Testis (tissue), 3 donors: ENCODE data around the gene GLOD4. TPM values are rescaled to one million over a fixed set of nuclear protein-coding genes. Genes with fewer than 3 reads are reported as not detected.

Experiments used
- DNase-seq: peaks from one replicate; pipeline ENCODE4 v3.0.0-alpha.2; 2019
- H3K27ac ChIP-seq, 2 donors: fragments of 200-600 bp; sonication (generic); one replicate each; pipeline ENCODE4 v1.5.1; 2019
- H3K27me3 ChIP-seq: fragments of 200-600 bp; sonication (generic); one replicate; pipeline ENCODE4 v1.5.1; 2019
- H3K36me3 ChIP-seq: fragments of 200-600 bp; sonication (generic); one replicate; pipeline ENCODE4 v1.5.1; 2017; ENCODE audit warnings: low read depth; ENCODE audit errors: missing control alignments
- H3K4me1 ChIP-seq: fragments of 200-600 bp; sonication (generic); one replicate; pipeline ENCODE4 v1.5.1; 2019
- H3K4me3 ChIP-seq, 2 donors: fragments of 200-600 bp; sonication (generic); one replicate each; pipeline ENCODE4 v1.5.1; 2017 to 2019
- H3K9me3 ChIP-seq: fragments of 200-600 bp; sonication (generic); one replicate; pipeline ENCODE4 v1.5.1; 2017
- CTCF ChIP-seq, 3 experiments: fragments of 450-650 bp in 2 of 3; fragments of 200-600 bp in 1 of 3; sonication (generic) in 1 of 3; IDR thresholded peaks; one replicate each; pipeline ENCODE4 v1.5.1; 2016 to 2019; ENCODE audit warnings: antibody characterized with exemption in 3 of 3, mild to moderate bottlenecking in 2 of 3, moderate library complexity in 1 of 3
- POLR2A ChIP-seq: fragments of 450-650 bp; IDR thresholded peaks from one replicate; pipeline ENCODE4 v1.6.1; 2017; ENCODE audit warnings: antibody characterized with exemption, mild to moderate bottlenecking, moderate library complexity
- WGBS, 2 donors: methylation state at CpG; one replicate each; pipeline ENCODE4 v1.1.5; 2018; 5-methylcytosine and 5-hydroxymethylcytosine counted together
- intact Hi-C: fragments of 100-400 bp; cut with DNase I; formaldehyde crosslinking; loops from one replicate; pipeline ENCODE4 v1.15.1; 2023; ENCODE audit warnings: low total_unique reads
- polyA plus RNA-seq: library from polyadenylated mRNA; stranded (reverse); fragments of 350-450 nt; fragmentation: Illumina TruSeq; extraction: RNeasy Lipid Tissue Mini Kit (QIAGEN cat#74804); gene quantifications from one replicate; pipeline ENCODE4 v1.2.3, GENCODE V29; 2014; ENCODE audit warnings: low read depth, low replicate concordance; ENCODE audit not compliant: insufficient read depth
- total RNA-seq, 2 donors: library from RNA; depleted of rRNA; stranded (reverse); fragments of >200 nt; gene quantifications; one replicate each; pipeline ENCODE4 v1.2.3, GENCODE V29; 2016

GLOD4 gene
- total and polyA plus RNA-seq, 3 donors from 2014 or later, result 45.0 to 82.8 (median 55.9) TPM

DNA sequence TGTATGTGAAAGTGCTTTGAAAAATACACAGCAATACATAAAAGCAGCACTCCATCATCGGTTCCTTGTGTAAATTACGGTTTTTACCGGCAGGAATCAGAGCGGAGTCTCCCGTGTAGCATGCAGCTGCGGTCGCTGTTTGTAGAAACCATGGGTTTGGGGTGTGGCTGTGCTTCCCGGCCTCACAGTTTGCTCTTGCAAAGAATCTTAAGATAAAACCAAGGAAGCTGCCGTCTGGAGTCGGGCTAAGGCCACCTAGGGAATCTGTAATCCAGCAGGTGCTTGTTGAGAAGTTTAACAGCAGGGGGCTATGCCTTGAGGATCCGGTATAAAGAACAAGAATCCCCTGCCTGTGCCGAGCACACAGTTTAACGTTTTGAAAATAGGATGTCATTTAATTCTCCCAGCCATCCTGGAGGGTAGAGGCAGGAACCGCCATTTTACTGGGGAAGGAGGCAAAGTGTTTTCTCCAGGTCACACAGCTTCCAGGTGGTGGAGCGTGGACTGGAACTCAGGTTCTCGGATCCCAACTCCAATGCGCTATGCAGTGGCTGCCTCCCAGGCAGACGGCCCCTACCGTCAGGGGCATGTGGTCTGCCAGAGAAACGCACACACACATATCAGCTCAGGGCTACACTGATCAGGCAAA, 55.7 kb downstream of the GLOD4 start:
- no peak overlapping the region for H3K4me3 ChIP-seq
- no peaks in the 10 kb centered on the region for H3K4me1 ChIP-seq
- no peak for TF ChIP-seq CTCF (IDR thresholded peaks at IDR 0.05)
- TF ChIP-seq POLR2A, result no peak
- H3K27me3 ChIP-seq, result no peaks in the 10 kb centered on the region
- 78 to 79% methylated on average over 19 to 20 of the region's 20 CpGs for WGBS, 2 donors
- no peak for DNase-seq
- H3K9me3 ChIP-seq, result no peaks in the 10 kb centered on the region
- intact Hi-C loops, result no loop called here
- no peak overlapping the region for H3K27ac ChIP-seq
- H3K36me3 ChIP-seq, result no peaks in the 10 kb centered on the region

GRCh38 chr17:725746-726145, 56.3 kb downstream of the GLOD4 start:
- H3K4me3 ChIP-seq, result no peak overlapping the region
- TF ChIP-seq POLR2A, result no peak
- no peak for TF ChIP-seq CTCF (IDR thresholded peaks at IDR 0.05)
- H3K36me3 ChIP-seq, result no peaks in the 10 kb centered on the region
- no peaks in the 10 kb centered on the region for H3K9me3 ChIP-seq
- H3K4me1 ChIP-seq, result no peaks in the 10 kb centered on the region
- H3K27me3 ChIP-seq, result no peaks in the 10 kb centered on the region
- intact Hi-C loops, result no loop called here
- H3K27ac ChIP-seq, result no peak overlapping the region
- WGBS, 2 donors, result 82 to 89% methylated on average over 12 of the region's 12 CpGs
- DNase-seq, result no peak

GRCh38 chr17:725084-725483, 57.0 kb downstream of the GLOD4 start:
- no peaks in the 10 kb centered on the region for H3K36me3 ChIP-seq
- intact Hi-C loops, result no loop called here

DNA sequence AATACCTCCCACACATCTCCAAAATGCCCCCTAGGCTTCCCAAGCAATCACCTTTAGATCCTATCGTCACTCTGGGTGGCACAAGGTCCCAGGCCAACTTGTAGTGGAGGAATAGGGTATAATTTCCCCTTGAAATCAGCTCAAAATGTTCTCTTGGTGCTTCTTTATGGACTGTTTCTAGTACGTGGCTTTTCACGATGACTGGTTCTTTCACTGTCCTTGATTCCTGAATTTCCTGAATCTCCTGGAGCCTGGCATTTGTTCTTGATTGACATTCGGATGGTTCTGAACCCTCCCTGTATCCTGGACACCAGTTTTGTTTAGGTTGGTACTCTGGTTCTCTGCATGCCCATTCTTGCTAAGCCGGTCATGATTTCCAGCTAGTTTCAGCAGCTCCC, 60.5 kb downstream of the GLOD4 start:
- intact Hi-C loops, result no loop called here
- TF ChIP-seq POLR2A, result no peak
- no peak for TF ChIP-seq CTCF (IDR thresholded peaks at IDR 0.05)
- Histone ChIP-seq H3K9me3 (no peaks in the 10 kb centered on the region), H3K4me1 (no peaks in the 10 kb centered on the region), H3K27me3 (no peaks in the 10 kb centered on the region), H3K36me3 (no peaks in the 10 kb centered on the region), H3K4me3 (no peak overlapping the region), H3K27ac (no peak overlapping the region)
- 72 to 80% methylated on average over 5 of the region's 5 CpGs for WGBS, 2 donors
- DNase-seq, result no peak

More at GRCh38 chr17:725084-725483, 57.0 kb downstream of the GLOD4 start:
- TF ChIP-seq POLR2A, result no peak
- no peak for TF ChIP-seq CTCF (IDR thresholded peaks at IDR 0.05)
- no peak for DNase-seq
- Histone ChIP-seq H3K4me1 (no peaks in the 10 kb centered on the region), H3K27me3 (no peaks in the 10 kb centered on the region), H3K27ac (no peak overlapping the region), H3K9me3 (no peaks in the 10 kb centered on the region), H3K4me3 (no peak overlapping the region)
- 94 to 97% methylated on average over 14 of the region's 14 CpGs for WGBS, 2 donors
